OCI-LY1 (cell line): Measurements from ENCODE around the gene RPH3AL.

Source experiments
- H2AFZ ChIP-seq: fragments of 200-600 bp; sonication (generic), shearing (Covaris generic); 2 replicates; pipeline ENCODE4 v1.6.0; 2014; ENCODE audit warnings: antibody characterized with exemption, mild to moderate bottlenecking, low read length
- H3F3A ChIP-seq: fragments of 200-600 bp; sonication (generic), shearing (Covaris generic); 2 replicates; pipeline ENCODE4 v1.6.0; 2014; ENCODE audit warnings: mild to moderate bottlenecking, antibody characterized with exemption, low read length, moderate library complexity; ENCODE audit not compliant: insufficient read depth
- H3K27ac ChIP-seq: fragments of 200-600 bp; sonication (generic); 2 replicates; pipeline ENCODE4 v1.5.1; 2014; ENCODE audit warnings: low read length, mixed run types, mild to moderate bottlenecking, low read depth; ENCODE audit not compliant: poor library complexity, severe bottlenecking
- H3K27me3 ChIP-seq: fragments of 200-600 bp; sonication (generic); 2 replicates; pipeline ENCODE4 v1.6.0; 2014; ENCODE audit warnings: antibody characterized with exemption, mild to moderate bottlenecking, low read length, moderate library complexity; ENCODE audit not compliant: insufficient read depth
- H3K36me3 ChIP-seq: fragments of 200-600 bp; sonication (generic); 2 replicates; pipeline ENCODE4 v1.6.1; 2014; ENCODE audit warnings: mild to moderate bottlenecking, antibody characterized with exemption, low read length, moderate library complexity, mixed read lengths; ENCODE audit not compliant: insufficient read depth
- H3K4me1 ChIP-seq: fragments of 200-600 bp; sonication (generic); 2 replicates; pipeline ENCODE4 v1.5.1; 2014; ENCODE audit warnings: mild to moderate bottlenecking, low read length, moderate library complexity; ENCODE audit not compliant: insufficient read depth, severe bottlenecking
- H3K4me2 ChIP-seq: fragments of 200-600 bp; sonication (generic), shearing (Covaris generic); 2 replicates; pipeline ENCODE4 v1.6.1; 2014; ENCODE audit warnings: low read length
- H3K4me3 ChIP-seq: fragments of 200-600 bp; sonication (generic); 2 replicates; pipeline ENCODE4 v1.5.1; 2014; ENCODE audit warnings: low read length, low read depth, mild to moderate bottlenecking, mixed read lengths; ENCODE audit not compliant: poor library complexity, severe bottlenecking
- H3K79me2 ChIP-seq: fragments of 200-600 bp; shearing (Covaris generic); 2 replicates; pipeline ENCODE4 v1.6.1; 2016; ENCODE audit warnings: mixed run types, low read length, mixed read lengths; ENCODE audit not compliant: insufficient read depth
- H3K9ac ChIP-seq: fragments of 200-600 bp; sonication (generic), shearing (Covaris generic); 2 replicates; pipeline ENCODE4 v1.6.1; 2014; ENCODE audit warnings: mild to moderate bottlenecking, low read length, mixed read lengths
- H3K9me2 ChIP-seq: fragments of 200-600 bp; sonication (generic), shearing (Covaris generic); 2 replicates; pipeline ENCODE4 v1.6.1; 2014; ENCODE audit warnings: low read depth, mild to moderate bottlenecking, low read length, mixed read lengths
- H3K9me3 ChIP-seq: fragments of 200-600 bp; shearing (Covaris generic); 2 replicates; pipeline ENCODE4 v1.6.1; 2014; ENCODE audit warnings: low read length, mixed read lengths
- H4K20me1 ChIP-seq: fragments of 200-600 bp; sonication (generic), shearing (Covaris generic); 2 replicates; pipeline ENCODE4 v1.6.0; 2016; ENCODE audit warnings: mild to moderate bottlenecking, low read length; ENCODE audit not compliant: insufficient read depth
- EZH2 ChIP-seq: fragments of 200-600 bp; sonication (generic), shearing (Covaris generic); IDR thresholded peaks from 2 replicates; pipeline ENCODE4 v1.8.0; 2017; ENCODE audit warnings: borderline replicate concordance, mixed run types, mild to moderate bottlenecking, antibody characterized with exemption, low read length, moderate library complexity, mixed read lengths
- TF ChIP-seq, protein P1 (sequence below): fragments of 200-600 bp; sonication (generic), shearing (Covaris generic); IDR thresholded peaks from 2 replicates; pipeline ENCODE4 v1.5.1; 2017; ENCODE audit warnings: mild to moderate bottlenecking, antibody characterized with exemption, low read length, moderate library complexity, mixed read lengths

RPH3AL gene

DNA sequence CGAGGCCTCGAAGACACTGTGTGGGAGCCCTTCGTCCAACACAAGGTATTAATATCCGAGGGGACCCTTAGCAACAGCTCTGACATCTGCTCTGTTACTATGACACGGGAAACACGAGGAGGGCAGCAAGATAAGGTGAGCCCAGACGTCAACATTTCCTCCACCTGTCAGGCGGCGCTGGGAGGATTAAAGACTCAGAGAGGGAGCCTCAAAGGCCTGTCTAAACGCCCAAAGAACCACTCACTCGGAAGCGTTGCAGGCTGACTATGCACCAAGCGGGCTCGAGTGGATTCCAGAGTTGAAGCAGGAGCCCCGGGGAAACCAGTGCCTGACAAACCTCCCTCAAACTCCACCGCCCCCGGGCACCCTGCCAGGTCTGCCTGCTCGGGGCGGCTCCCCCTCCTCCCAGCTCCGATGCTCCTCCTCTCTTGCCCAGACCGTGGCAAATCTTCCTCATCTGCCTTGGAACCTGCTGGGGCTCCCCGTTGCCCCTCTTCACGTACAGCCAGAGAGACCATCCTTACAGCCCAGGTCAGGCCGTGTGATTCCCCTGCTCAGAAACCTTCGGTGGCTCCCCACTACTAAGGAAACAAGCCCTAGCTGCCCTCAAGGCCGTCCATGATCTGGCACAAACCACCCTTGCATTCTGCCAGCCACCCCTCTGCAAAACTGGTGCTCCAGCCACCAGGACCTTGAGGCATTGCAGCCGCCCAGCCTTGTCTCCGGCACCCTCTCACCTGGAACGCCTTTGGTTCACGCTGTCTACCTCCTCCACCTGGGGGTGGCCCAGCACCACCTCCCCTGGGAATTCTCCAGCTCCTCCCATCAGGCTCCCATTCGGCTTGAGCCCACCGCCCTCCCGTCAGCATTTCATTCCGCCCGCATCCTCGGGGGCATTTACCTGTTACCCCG lies 16.2 kb downstream of the RPH3AL start:
- Histone ChIP-seq H2AFZ (no peak overlapping the region), H3K27ac (no peak overlapping the region), H3K9ac (no peak overlapping the region), H3K4me2 (no peak overlapping the region), H3K79me2 (no peaks in the 10 kb centered on the region), H3F3A (no peaks in the 10 kb centered on the region), H3K9me3 (no peaks in the 10 kb centered on the region), H3K27me3 (peaks cover 15% of the 10 kb centered on the region), H3K4me3 (no peak overlapping the region), H3K36me3 (no peaks in the 10 kb centered on the region), H4K20me1 (no peaks in the 10 kb centered on the region), H3K9me2 (no peaks in the 10 kb centered on the region), H3K4me1 (no peaks in the 10 kb centered on the region)
- TF ChIP-seq, protein P1, sequence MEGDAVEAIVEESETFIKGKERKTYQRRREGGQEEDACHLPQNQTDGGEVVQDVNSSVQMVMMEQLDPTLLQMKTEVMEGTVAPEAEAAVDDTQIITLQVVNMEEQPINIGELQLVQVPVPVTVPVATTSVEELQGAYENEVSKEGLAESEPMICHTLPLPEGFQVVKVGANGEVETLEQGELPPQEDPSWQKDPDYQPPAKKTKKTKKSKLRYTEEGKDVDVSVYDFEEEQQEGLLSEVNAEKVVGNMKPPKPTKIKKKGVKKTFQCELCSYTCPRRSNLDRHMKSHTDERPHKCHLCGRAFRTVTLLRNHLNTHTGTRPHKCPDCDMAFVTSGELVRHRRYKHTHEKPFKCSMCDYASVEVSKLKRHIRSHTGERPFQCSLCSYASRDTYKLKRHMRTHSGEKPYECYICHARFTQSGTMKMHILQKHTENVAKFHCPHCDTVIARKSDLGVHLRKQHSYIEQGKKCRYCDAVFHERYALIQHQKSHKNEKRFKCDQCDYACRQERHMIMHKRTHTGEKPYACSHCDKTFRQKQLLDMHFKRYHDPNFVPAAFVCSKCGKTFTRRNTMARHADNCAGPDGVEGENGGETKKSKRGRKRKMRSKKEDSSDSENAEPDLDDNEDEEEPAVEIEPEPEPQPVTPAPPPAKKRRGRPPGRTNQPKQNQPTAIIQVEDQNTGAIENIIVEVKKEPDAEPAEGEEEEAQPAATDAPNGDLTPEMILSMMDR: no peak
- TF ChIP-seq EZH2: no peak

DNA sequence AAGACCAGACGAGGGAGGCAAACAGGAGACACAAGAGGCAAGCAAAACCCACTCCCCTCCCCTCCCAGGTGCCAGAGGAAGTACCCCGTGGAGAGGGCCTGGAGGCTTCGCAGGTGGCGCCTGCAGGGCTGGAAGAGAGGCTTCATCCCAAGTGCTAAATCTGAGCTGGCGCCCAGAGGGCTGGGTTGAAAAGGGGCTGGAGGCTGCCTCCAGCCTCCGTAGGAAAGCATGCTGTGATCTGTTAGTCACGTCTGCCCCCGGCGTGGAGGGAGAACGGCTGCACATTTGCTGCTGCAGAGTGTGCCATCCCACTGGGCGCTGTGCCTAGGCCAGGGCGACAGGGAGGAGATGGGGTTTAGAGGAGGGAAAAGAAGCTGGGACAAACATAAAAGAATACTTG lies 16.9 kb downstream of the RPH3AL start:
- no peaks in the 10 kb centered on the region for H3K36me3 ChIP-seq
- H3K9ac ChIP-seq: no peak overlapping the region
- H3K27ac ChIP-seq: no peak overlapping the region
- TF ChIP-seq EZH2: no peak
- TF ChIP-seq, protein P1: no peak
- H3F3A ChIP-seq: no peaks in the 10 kb centered on the region
- H3K79me2 ChIP-seq: no peaks in the 10 kb centered on the region
- no peaks in the 10 kb centered on the region for H4K20me1 ChIP-seq
- no peaks in the 10 kb centered on the region for H3K9me2 ChIP-seq
- H2AFZ ChIP-seq: no peak overlapping the region
- peaks cover 12% of the 10 kb centered on the region; the same call in 1 of the 2 replicates for H3K27me3 ChIP-seq
- no peak overlapping the region for H3K4me3 ChIP-seq
- no peak overlapping the region for H3K4me2 ChIP-seq
- no peaks in the 10 kb centered on the region for H3K9me3 ChIP-seq
- no peaks in the 10 kb centered on the region for H3K4me1 ChIP-seq

DNA sequence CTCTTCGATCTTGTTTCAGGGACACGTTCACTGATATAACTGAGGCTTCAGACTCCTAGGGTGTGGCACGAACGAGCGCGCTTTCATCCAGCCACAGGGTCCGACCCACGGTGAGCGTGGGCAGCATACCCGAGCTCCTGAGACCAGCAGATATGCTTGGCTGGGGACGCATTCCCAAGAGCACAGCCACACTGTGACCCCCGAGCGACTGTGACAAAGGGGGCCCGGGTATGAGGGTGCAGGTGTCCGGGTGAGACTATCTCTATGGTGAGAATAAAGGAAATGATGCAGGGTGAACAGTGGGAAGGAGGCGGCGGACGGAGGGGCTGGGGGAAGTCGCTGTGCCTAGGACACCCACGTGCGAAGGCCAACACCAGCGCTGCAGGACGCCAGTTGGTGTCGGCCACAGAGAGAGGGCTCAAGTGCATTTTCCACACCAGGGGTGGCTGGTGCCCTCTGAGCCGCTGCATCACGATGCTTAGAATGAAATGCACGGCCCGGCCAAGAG lies 17.6 kb downstream of the RPH3AL start:
- no peak overlapping the region for H3K4me3 ChIP-seq
- no peaks in the 10 kb centered on the region for H3K36me3 ChIP-seq
- peaks cover 14% of the 10 kb centered on the region; the same call in 1 of the 2 replicates for H3K27me3 ChIP-seq
- no peaks in the 10 kb centered on the region for H3K9me3 ChIP-seq
- no peaks in the 10 kb centered on the region for H4K20me1 ChIP-seq
- no peaks in the 10 kb centered on the region for H3F3A ChIP-seq
- no peak overlapping the region for H3K9ac ChIP-seq
- H3K4me1 ChIP-seq: no peaks in the 10 kb centered on the region
- H3K27ac ChIP-seq: no peak overlapping the region
- H3K79me2 ChIP-seq: no peaks in the 10 kb centered on the region
- no peak overlapping the region for H3K4me2 ChIP-seq
- TF ChIP-seq, protein P1: no peak
- no peak for TF ChIP-seq EZH2
- H2AFZ ChIP-seq: no peak overlapping the region
- H3K9me2 ChIP-seq: no peaks in the 10 kb centered on the region
